Omental fat pad (tissue), 4 donors: ENCODE results near the gene GLG1. TPM values are rescaled to one million over a fixed set of nuclear protein-coding genes. Genes with fewer than 3 reads are reported as not detected.
"Not testable (repeated sequence)": the region's sequence is repeated elsewhere in the genome, so short reads cannot be mapped to it uniquely, and the experiment has no call there.

Experiments used
- ATAC-seq: fragments of 150-250 bp; one replicate; pipeline ENCODE4 v1.9.1; 2016; ENCODE audit warnings: mild to moderate bottlenecking, moderate library complexity; ENCODE audit not compliant: low FRiP score
- DNase-seq: peaks from one replicate; pipeline ENCODE4 v3.0.0-alpha.2; 2019; ENCODE audit warnings: low spot score
- total RNA-seq, 4 donors: library from RNA; depleted of rRNA; stranded (reverse); fragments of >200 nt; gene quantifications; one replicate each; pipeline ENCODE4 v1.1.0, GENCODE V29; 2016
- TF ChIP-seq, protein P1 (sequence below), 3 donors: fragments of 450-650 bp; IDR thresholded peaks; one replicate each; pipeline ENCODE4 v1.5.1; 2016 to 2017; ENCODE audit warnings: antibody characterized with exemption in 3 of 3, mild to moderate bottlenecking in 3 of 3, moderate library complexity in 2 of 3

GLG1 gene
- total RNA-seq, result 100 to 1,000 TPM; 107 to 160 (median 122) TPM

DNA sequence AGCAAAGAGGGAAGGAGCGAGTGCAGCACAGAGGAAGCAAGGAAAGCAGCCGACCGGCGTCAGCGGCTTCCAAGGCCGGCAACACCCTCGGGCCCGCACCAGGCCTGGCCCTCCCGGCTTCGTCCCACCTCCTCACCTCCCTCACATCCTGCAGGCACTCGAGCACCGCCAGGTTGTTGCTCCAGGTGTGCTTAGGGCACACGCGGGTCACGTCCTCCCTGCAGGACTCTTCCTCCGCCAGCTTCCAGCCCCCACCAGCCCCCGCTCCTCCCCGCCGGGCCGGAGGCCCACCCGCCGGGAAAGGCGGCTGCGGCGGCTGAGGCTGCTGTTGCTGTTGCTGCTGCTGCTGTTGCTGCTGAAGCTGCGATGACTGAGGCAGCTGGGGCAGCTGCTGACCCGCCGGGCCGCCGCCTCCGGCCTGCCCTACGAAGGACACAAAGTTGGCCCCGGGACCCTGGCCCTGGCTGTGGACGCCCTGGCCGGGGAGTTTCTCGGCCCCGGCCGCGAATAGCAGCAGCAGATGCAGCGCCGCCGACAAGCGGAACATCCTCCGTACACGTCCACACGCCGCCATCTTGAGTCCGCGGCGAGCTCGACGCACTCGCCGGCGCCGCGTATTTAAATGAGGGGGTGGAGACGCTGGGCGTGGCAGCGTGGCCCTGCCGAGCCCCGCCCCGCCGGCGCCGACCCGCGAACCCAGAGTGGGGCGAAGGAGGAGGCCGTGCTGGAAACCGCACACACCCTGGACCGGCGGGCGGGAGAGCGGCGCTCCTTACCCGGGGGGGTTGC is at the start of gene GLG1:
Gene GLG1 (minus strand): TSS at position 594 of the 789 bp plus-strand sequence. CDS start 20 bp downstream, at position 574.
- ATAC-seq, result peak; percentile 94
- TF ChIP-seq, protein P1, sequence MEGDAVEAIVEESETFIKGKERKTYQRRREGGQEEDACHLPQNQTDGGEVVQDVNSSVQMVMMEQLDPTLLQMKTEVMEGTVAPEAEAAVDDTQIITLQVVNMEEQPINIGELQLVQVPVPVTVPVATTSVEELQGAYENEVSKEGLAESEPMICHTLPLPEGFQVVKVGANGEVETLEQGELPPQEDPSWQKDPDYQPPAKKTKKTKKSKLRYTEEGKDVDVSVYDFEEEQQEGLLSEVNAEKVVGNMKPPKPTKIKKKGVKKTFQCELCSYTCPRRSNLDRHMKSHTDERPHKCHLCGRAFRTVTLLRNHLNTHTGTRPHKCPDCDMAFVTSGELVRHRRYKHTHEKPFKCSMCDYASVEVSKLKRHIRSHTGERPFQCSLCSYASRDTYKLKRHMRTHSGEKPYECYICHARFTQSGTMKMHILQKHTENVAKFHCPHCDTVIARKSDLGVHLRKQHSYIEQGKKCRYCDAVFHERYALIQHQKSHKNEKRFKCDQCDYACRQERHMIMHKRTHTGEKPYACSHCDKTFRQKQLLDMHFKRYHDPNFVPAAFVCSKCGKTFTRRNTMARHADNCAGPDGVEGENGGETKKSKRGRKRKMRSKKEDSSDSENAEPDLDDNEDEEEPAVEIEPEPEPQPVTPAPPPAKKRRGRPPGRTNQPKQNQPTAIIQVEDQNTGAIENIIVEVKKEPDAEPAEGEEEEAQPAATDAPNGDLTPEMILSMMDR (IDR thresholded peaks at IDR 0.05), result no peak

DNA sequence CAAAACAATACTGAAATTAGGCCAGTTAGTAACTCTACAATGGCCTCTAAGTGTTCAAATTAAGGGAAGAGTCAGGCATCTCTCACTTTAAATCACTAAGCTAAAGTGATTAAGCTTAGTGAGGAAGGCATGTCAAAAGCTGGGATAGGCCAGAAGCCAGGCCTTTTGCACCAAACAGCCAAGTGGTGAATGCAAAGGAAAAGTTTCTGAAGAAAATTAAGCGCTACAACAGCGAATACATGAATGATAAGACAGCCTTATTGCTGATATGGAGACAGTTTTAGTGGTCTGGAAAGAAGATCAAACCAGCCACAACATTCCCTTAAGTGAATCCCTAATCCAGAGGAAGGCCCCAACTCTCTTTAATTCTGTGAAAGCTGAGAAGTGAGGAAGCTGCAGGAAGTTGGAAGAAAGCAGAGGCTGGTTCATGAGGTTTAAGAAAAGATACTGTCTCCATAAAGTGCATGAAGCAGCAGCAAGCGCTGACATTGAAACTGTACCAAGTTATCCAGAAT is 47.7 kb upstream of the GLG1 start:
- DNase-seq (no peak), ATAC-seq (no peak)
- TF ChIP-seq, protein P1 (IDR thresholded peaks at IDR 0.05), result no peak

More for the DNA sequence above, at the start of gene GLG1:
- peak; percentile 70 for DNase-seq

DNA sequence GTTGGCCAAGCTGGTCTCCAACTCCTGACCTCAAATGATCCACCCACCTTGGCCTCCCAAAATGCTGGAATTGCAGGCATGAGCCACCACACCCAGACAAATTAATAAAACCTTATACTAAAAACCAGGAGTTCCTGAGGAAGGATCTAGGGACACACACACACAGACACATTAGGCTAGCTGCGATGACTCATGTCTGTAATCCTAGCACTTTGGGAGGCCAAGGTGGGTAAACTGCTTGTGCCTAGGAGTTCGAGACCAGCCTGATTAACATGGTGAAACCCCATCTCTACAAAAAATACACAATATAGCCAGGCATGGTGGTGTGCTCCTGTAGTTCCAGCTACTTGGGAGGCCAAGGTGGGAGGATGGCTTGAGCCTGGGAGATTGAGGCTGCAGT is 46.0 kb upstream of the GLG1 start:
- not testable (repeated sequence) for DNase-seq, ATAC-seq

DNA sequence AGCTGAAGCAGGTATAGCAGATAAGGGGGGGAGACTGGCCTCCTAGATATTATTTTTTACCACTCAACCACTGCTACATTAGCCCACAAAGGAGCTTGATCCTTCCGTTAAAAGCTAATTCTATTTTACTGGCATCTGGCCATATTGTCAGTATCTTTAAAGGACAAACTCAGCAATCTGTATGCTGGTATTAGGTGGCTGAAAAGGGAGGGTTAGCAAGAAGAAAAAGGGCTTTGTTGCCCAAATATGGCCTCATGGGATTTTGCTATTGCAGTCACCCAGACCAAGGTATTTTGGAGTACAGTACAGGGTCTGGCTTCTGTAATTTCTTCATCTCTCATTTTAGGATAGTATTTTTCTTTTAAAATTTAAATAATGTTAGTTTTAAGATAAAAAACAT is 45.3 kb upstream of the GLG1 start:
- DNase-seq, result no peak
- ATAC-seq, result no peak
- TF ChIP-seq, protein P1 (IDR thresholded peaks at IDR 0.05), result no peak

DNA sequence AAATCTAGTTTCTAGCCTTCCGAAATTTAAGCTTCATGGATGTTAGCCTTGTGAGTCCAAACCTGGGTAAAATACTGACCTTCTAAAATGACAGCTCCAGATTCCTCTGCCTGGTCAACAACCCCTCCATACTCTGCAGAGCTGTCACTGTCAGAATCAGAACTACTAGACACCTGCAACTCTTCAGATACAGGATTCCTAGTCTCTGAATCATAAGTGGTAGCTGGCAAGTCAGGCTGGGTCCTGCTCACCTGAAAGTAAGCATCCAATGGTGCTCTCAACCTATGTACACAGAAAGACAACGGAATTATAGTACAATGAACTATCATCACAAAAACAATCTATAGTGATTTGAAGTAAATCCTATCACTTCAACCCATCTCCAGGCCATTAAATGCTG is 44.9 kb upstream of the GLG1 start:
- DNase-seq (no peak), ATAC-seq (no peak)
- TF ChIP-seq, protein P1 (IDR thresholded peaks at IDR 0.05), result no peak

DNA sequence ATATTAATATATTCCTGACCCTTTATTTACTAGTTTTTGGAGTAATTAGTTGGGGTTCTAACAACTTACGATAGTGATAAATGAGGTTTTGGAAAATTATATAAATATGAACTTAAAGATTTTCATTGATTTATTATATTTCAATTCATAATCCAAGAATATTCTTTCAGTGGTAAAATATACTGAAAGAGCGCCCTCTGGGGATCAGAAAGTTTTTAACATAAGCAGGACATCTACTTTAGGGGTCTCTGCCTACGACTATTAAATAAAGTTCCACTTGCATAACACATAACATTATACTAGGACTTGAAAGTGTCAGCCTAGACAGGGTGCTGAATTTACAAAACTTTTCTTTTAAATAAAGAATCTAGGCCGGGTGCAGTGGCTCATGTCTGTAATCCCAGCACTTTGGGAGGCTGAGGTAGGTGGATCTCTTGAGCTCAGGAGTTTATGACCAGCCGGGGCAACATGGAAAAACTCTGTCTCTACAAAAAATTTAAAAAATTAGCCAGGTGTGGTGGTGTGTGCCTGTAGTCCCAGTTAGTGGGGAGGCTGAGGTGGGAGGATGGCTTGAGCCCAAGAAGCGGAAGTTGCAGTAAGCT is 44.2 kb upstream of the GLG1 start:
- TF ChIP-seq, protein P1 (IDR thresholded peaks at IDR 0.05), result no peak
- ATAC-seq (no peak), DNase-seq (no peak)

DNA sequence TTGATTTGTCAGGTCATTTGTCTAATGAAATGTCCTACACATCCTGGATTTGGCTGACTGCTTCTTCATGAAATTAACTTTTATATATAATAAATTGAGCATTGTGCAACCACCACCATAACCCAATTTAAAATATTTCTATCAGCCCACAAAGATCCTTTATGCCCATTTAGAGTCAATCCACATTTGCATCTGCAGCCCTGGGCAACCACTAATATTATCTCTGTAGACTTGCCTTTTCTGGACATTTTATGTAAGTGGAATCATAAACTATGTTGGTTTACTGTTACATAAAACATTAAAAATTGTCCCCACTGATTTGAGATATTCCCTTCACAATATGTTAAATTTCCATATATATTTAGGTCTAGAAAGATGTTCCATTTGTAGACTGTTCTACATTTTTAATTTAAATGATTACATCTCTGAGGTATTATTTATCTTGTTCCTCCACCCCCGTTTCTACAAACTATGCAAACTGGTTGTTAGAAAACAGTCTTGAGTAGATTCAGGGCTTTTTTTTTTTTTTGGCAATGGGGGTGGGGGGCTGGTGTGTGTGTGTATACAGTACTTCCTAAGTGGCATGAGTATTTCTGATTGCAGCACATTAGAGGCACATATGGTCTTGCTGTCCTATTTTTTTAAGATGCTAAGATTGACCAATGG is 43.1 kb upstream of the GLG1 start:
- TF ChIP-seq, protein P1 (IDR thresholded peaks at IDR 0.05), result no peak
- no peak for ATAC-seq
- no peak for DNase-seq
